ENCODE data around the gene UTP25. TPM values are rescaled to one million over a fixed set of nuclear protein-coding genes. Genes with fewer than 3 reads are reported as not detected.
"Not testable (repeated sequence)": the region's sequence is repeated elsewhere in the genome, so short reads cannot be mapped to it uniquely, and the experiment has no call there.

The UTP25 gene
- total RNA-seq, 1 donor from 2014 or later: 5.6 TPM

- DNase-seq (ENCODE audit: low read depth, low spot score): no peak
Observed at GRCh38 chr1:209893751-209894150, 66.0 kb downstream of the UTP25 start.

GRCh38 chr1:209895709-209896108 lies 67.9 kb downstream of the UTP25 start:
- DNase-seq (ENCODE audit: low read depth, low spot score): peak; percentile 66

GRCh38 chr1:209896346-209896745 lies 68.6 kb downstream of the UTP25 start:
- no peak for DNase-seq (ENCODE audit: low read depth, low spot score)

- DNase-seq (ENCODE audit: low read depth, low spot score): not testable (repeated sequence)
Observed at GRCh38 chr1:209898271-209898670, 70.5 kb downstream of the UTP25 start.

- not testable (repeated sequence) for DNase-seq (ENCODE audit: low read depth, low spot score)
Observed at GRCh38 chr1:209898851-209899250, 71.1 kb downstream of the UTP25 start.

- no peak for DNase-seq (ENCODE audit: low read depth, low spot score)
Observed at GRCh38 chr1:209899948-209900347, 72.2 kb downstream of the UTP25 start.

GRCh38 chr1:209900734-209901133 lies 73.0 kb downstream of the UTP25 start:
- DNase-seq (ENCODE audit: low read depth, low spot score): no peak

GRCh38 chr1:209901211-209901610 lies 73.4 kb downstream of the UTP25 start:
- no peak for DNase-seq (ENCODE audit: low read depth, low spot score)

- not testable (repeated sequence) for DNase-seq (ENCODE audit: low read depth, low spot score)
Observed at GRCh38 chr1:209904774-209905173, 77.0 kb downstream of the UTP25 start.

Other genes starting within 250 kb of the UTP25 start
- gene CAMK1G, start 244.3 kb upstream of the UTP25 start, total RNA-seq: not detected in 2 replicates
- gene LAMB3, start 175.5 kb upstream of the UTP25 start, total RNA-seq: 7.1 and 14.5 TPM in 2 replicates
- 2.0 and 16.0 TPM in 2 replicates for gene G0S2, start 152.6 kb upstream of the UTP25 start, total RNA-seq
- 0.07 TPM in 1 of 2 replicates, not detected in the other for gene HSD11B1, start 123.1 kb upstream of the UTP25 start, total RNA-seq
- gene TRAF3IP3, start 71.9 kb upstream of the UTP25 start, total RNA-seq: not detected in 2 replicates
- gene C1orf74, start 43.4 kb upstream of the UTP25 start, total RNA-seq: 2.7 and 4.0 TPM in 2 replicates
- gene IRF6, start 21.8 kb upstream of the UTP25 start, total RNA-seq: 18.4 and 24.3 TPM in 2 replicates
- 0.14 and 0.20 TPM in 2 replicates for gene SYT14, start 110.2 kb downstream of the UTP25 start, total RNA-seq

All from pulmonary artery endothelial cell (primary cell).